HUES48 (cell line): ENCODE measurements around the gene LBHD1.
A peak's percentile ranks its signal among the peaks of the same experiment; 100 is the strongest.

Experiments used
- H3K27ac ChIP-seq: one replicate; pipeline ENCODE4 v1.7.0; 2013; ENCODE audit warnings: low read depth, low read length, inconsistent platforms
- H3K27me3 ChIP-seq: 2 replicates; pipeline ENCODE4 v1.6.1; 2013; ENCODE audit warnings: mild to moderate bottlenecking, low read length; ENCODE audit not compliant: control insufficient read depth, insufficient read depth
- H3K36me3 ChIP-seq: 2 replicates; pipeline ENCODE4 v1.6.1; 2013; ENCODE audit warnings: low read length; ENCODE audit not compliant: control insufficient read depth, insufficient read depth
- H3K4me1 ChIP-seq: 2 replicates; pipeline ENCODE4 v1.6.1; 2013; ENCODE audit warnings: mild to moderate bottlenecking, low read length; ENCODE audit not compliant: control insufficient read depth, insufficient read depth
- H3K4me3 ChIP-seq: 2 replicates; pipeline ENCODE4 v1.5.1; 2013; ENCODE audit warnings: mild to moderate bottlenecking, low read depth, low read length
- H3K9ac ChIP-seq: 2 replicates; pipeline ENCODE4 v1.6.1; 2013; ENCODE audit warnings: mild to moderate bottlenecking, low read depth, low read length, moderate library complexity
- H3K9me3 ChIP-seq: 2 replicates; pipeline ENCODE4 v1.6.1; 2013; ENCODE audit warnings: low read length; ENCODE audit not compliant: control insufficient read depth, insufficient read depth

Gene LBHD1

DNA sequence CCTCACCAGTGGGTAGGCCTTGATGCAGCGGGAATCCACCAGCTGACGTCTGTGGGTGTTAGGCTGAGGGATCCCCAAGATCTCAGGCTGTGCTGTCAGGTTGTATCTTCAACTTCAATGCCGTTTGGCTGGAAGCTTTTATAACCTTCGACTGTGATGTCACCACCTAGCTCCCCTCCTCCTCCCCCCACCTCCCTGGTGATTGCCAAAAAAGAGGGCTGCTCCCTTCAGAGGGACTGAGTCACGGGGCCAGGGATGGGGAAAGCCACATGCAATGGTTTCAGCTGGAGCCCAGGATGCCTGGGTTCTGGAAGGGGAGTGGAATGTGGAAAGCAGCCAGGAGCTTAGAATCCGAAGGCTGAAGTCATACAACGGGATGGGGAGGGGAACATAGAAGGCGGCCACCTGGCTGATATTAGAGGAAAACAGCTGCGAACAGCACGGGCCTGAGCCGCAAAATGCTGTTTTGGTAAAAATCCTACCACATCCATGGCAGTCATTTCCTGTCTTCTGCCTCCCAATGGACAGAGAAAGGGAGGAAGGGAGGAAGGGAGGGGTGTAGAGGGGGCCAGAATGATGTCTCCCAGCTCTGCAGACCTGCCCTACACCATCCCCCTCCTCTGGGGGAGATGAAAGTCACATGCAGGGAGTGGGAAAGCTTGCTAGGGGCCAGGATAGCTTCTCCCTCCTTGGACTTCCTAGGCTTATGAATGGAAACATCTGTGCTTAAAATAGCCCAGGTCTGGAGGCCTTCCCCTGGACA is 17.5 kb upstream of the LBHD1 start, which contains the start of gene LRRN4CL:
LRRN4CL (minus strand) TSS at position 110 of the 763 bp plus-strand sequence. CDS start 1,022 bp downstream, outside the sequence.
- H3K27me3 ChIP-seq = no peaks in the 10 kb centered on the region
- peaks cover 44% of the 10 kb centered on the region for H3K36me3 ChIP-seq
- H3K4me3 ChIP-seq = no peak within 1 kb of the TSS
- H3K9me3 ChIP-seq = no peaks in the 10 kb centered on the region
- H3K27ac ChIP-seq = no peak within 1 kb of the TSS
- no peak within 1 kb of the TSS for H3K9ac ChIP-seq
- no peaks in the 10 kb centered on the region for H3K4me1 ChIP-seq

DNA sequence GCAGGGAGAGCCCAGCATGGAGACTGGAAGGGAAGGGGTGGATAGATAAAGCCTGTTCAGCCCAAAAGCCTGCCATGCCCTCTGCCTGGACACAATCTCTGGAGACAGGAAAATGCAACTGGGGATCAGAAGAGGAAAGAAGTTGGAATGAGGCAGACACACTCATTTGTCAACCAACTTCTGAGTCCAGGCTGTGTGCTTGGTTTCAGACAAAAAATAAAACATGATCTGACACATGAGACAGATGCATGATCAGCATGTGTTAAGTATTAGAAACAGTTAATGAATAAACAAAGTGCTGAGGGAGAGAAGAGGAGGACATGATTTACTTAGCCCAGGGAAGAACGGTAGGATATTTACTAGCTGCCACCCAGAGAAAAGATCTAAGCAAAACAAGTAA is 16.4 kb upstream of the LBHD1 start:
- no peaks in the 10 kb centered on the region for H3K27me3 ChIP-seq
- H3K4me1 ChIP-seq = no peaks in the 10 kb centered on the region
- H3K9me3 ChIP-seq = no peaks in the 10 kb centered on the region
- H3K9ac ChIP-seq = no peak overlapping the region
- peaks cover 36% of the 10 kb centered on the region for H3K36me3 ChIP-seq
- no peak overlapping the region for H3K27ac ChIP-seq
- H3K4me3 ChIP-seq = no peak overlapping the region

DNA sequence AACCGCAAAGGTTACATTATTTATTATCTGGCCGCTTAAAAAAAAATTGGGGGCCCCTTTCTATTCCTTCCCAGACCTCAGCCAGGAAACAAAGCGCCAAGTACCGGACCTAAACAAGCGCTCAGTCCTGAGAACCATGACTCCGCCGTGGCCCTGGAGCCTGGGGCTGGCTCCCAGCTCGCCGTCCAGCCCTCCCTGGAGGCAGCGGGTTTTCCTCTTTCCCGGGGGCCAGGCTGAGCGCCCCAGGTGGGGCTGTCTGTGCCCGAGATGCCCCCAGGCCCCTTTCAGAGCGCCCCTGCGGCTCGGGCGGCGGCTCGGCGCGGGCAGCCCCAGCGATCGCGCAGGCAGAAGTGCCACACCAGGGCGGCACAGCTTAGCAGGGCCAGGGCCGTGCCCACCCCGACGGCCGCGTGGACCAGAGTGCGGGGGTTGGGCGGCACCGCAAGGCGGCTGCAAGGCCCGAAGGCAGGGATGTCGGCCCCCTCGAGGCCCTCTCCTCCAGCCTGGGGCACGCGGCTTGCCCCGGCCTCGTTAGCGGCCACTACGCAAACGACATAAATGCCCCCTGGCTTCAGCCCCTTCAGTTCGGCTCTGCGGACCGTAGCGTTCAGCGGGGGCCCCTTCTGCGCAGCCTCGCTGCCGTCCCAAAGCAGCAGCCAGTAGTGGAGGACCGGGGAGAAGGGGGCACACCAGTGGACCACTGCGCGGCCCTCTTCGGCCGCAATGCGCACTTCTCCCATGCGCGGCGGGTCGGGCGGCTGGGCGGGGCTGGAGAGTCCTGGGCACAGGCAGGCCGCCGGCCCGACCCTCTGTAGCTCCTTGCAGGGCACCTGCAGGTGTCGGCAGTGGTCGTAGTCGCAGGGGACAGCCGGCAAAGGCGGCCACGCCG is 15.7 kb upstream of the LBHD1 start:
- Histone ChIP-seq H3K4me3 (no peak overlapping the region), H3K9ac (no peak overlapping the region), H3K36me3 (peaks cover 29% of the 10 kb centered on the region), H3K4me1 (no peaks in the 10 kb centered on the region), H3K27ac (no peak overlapping the region), H3K9me3 (no peaks in the 10 kb centered on the region), H3K27me3 (no peaks in the 10 kb centered on the region)

DNA sequence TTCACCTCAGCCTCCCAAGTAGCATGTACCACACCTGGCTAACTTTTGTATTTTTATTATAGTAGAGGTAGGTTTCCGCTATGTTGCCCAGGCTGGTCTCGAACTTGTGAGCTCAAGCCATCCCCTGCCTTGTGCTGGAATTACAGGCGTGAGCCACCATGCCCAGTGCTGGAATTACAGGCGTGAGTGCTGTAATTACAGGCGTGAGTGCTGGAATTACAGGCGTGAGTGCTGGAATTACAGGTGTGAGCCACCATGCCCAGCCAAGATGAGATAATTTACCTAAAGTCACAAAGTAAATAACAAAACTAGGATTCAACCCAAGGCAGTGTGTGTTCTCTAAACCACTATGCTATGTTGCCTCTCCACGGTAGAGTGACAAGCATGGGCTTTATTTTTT is 10.5 kb upstream of the LBHD1 start:
- Histone ChIP-seq H3K4me1 (peaks cover 9% of the 10 kb centered on the region; the same call in 1 of the 2 replicates), H3K4me3 (no peak overlapping the region), H3K27me3 (no peaks in the 10 kb centered on the region), H3K9me3 (no peaks in the 10 kb centered on the region), H3K27ac (no peak overlapping the region), H3K36me3 (peaks cover 7% of the 10 kb centered on the region), H3K9ac (no peak overlapping the region)

DNA sequence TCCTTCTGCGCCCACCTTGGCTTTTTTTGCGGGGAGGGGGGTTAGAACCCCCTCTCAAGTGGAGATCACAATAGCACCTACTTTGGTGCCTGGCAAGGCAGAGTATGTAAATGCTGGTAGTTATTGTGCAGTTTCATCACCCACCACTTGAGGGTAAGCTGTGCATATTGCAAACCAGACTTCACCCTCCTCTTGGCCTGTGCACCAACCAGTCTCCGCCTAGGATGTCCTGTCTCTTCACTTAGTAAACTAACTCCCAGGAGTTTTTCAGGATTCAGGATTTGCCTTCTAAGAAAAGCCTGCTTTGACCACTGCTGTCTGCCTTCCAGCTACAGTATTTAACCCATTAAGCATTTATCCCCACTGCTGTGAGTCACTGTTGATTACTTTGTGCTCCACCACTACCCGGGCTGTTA is 8.8 kb upstream of the LBHD1 start:
- H3K9me3 ChIP-seq = no peaks in the 10 kb centered on the region
- H3K27ac ChIP-seq = no peak overlapping the region
- H3K9ac ChIP-seq = no peak overlapping the region
- H3K27me3 ChIP-seq = no peaks in the 10 kb centered on the region
- no peak overlapping the region for H3K4me3 ChIP-seq
- H3K36me3 ChIP-seq = peaks cover 21% of the 10 kb centered on the region
- peaks cover 9% of the 10 kb centered on the region; the same call in 1 of the 2 replicates for H3K4me1 ChIP-seq

DNA sequence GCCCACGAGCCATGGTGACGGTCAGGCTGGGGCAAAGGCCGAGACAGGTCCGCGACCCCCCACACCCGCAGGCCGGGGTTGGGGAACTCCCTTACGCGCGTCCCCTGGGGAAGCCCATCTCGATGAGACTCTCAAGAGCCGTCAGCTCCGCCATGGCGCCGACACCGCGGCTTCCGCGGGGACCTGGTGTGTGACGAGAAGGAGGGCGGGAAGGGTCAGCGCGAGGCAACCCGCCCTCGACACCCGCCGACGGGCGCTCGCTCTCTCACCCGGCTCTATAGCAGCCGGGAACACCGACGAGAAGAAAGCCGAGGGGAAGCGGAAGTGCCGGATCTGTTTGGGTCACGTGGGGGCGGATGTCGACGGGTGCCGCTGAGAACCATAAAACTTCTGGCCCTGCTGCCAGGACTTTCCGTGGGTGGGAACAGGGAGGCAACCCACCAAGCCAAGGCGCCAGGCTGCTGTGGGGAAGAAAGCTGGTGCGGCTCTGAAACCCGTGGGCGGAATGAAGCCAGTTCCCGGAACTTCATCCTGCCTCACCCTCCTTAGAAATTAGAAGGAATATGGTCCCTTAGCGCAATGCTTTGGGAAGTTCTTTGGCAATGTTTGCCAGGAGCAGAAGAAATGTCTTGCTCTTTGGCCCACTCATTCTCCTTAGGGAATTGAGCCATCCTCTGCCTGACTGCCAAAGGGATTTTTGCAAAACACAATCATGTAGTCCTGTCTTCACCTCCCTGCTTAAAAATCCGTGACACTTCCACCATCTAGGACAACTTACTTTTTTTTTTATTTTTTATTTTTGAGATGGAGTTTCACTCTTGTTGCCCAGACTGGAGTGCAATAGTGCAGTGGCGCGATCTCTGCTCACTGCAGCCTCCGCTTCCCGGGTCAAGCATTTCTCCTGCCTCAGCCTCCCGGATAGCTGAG is 7.0 kb upstream of the LBHD1 start, which contains the start of gene UBXN1:
UBXN1 (minus strand) TSS at position 304 of the 927 bp plus-strand sequence; CDS start at position 154, 150 bp downstream.
- H3K9me3 ChIP-seq = no peaks in the 10 kb centered on the region
- H3K9ac ChIP-seq = peak within 1 kb of the TSS; percentile 73
- peaks cover 29% of the 10 kb centered on the region for H3K36me3 ChIP-seq
- no peaks in the 10 kb centered on the region for H3K27me3 ChIP-seq
- H3K4me1 ChIP-seq = peaks cover 9% of the 10 kb centered on the region; the same call in 1 of the 2 replicates
- peak within 1 kb of the TSS; percentile 88 for H3K4me3 ChIP-seq
- peak within 1 kb of the TSS; percentile 73 for H3K27ac ChIP-seq

DNA sequence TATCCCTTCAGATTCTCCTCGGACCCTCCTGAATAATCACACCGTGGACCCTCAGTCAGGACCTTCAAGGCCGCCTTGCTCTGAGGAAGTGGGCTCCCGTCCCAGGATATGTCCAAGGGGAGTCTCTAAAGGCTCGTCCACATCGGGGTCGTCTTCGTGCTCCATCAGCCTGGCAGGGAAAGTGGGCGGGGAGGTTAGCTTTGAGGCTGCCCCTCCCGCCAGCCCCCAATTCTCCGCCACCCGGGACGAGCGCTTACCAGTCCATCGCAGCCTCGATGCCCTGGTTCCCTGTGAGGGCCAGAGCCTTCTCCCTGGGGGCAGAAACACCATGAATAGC is 6.3 kb upstream of the LBHD1 start:
- Histone ChIP-seq H3K4me3 (peak overlapping the region; percentile 88), H3K27me3 (no peaks in the 10 kb centered on the region), H3K9ac (peak overlapping the region; percentile 73), H3K9me3 (no peaks in the 10 kb centered on the region), H3K4me1 (peaks cover 9% of the 10 kb centered on the region; the same call in 1 of the 2 replicates), H3K27ac (peak overlapping the region; percentile 73), H3K36me3 (peaks cover 35% of the 10 kb centered on the region)

DNA sequence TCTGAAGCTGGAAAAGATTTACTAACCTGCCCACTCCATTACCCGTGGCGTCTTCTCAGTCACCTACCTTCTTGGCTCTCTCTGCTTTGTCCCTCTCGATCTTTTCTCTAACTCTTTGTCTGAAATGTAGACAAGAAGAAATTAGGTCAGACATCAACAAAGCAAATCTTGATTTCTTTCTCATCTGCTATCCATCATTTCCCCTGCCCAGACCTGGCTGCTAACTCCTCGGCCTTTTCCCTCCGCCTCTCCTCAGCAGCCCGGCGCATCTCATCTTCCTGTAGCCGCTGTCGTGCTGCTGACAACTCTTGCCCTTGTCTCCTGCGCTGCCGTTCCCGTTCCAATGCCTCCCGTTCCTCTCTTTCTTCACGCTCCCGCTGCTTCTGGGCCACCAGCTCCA is 5.6 kb upstream of the LBHD1 start:
- no peaks in the 10 kb centered on the region for H3K27me3 ChIP-seq
- peaks cover 41% of the 10 kb centered on the region for H3K36me3 ChIP-seq
- peak overlapping the region; percentile 88 for H3K4me3 ChIP-seq
- H3K9ac ChIP-seq = no peak overlapping the region
- H3K4me1 ChIP-seq = peaks cover 9% of the 10 kb centered on the region; the same call in 1 of the 2 replicates
- no peaks in the 10 kb centered on the region for H3K9me3 ChIP-seq
- no peak overlapping the region for H3K27ac ChIP-seq

DNA sequence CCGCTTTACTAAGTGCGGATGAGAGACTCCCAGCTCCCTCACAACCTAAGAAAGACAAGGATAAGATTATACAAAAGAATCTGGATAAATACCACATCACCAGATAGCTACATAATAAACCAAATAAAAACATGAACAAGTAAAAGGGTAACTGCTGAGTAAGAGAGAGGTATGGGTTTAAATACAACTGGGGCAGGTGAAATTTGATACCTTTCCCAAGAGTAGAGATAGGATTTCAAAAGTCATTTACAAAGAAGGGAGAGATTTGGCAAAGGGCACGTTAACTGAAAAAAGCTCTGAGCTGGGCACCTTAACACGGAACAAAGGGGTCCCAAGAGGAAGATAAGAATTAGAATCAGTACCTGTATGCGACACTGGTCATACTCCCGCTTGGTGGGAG is 5.1 kb upstream of the LBHD1 start:
- Histone ChIP-seq H3K4me1 (peaks cover 9% of the 10 kb centered on the region; the same call in 1 of the 2 replicates), H3K27ac (no peak overlapping the region), H3K4me3 (no peak overlapping the region), H3K9ac (no peak overlapping the region), H3K9me3 (no peaks in the 10 kb centered on the region), H3K36me3 (peaks cover 41% of the 10 kb centered on the region), H3K27me3 (no peaks in the 10 kb centered on the region)

DNA sequence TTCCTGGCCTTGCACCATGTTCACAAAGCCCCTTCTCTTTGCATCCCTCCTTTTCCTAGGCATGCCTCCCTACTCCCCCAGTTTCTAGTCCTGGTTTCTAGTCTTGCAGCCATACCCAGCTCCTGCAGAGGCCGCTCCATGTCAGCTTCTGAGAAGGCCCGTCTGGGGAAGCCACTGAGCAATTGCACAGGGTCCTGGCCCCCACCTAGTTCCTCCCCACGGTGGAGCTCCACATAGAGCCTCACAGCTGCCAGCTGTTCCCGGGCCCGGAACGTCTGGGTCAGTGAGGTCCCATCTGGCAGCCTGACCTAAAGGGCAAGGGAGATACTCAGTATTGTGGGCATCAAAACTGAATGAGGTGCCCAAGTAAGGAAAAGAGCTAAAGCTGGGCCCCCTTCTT is 4.6 kb upstream of the LBHD1 start:
- Histone ChIP-seq H3K4me1 (peaks cover 9% of the 10 kb centered on the region; the same call in 1 of the 2 replicates), H3K27ac (no peak overlapping the region), H3K9ac (no peak overlapping the region), H3K4me3 (no peak overlapping the region), H3K9me3 (no peaks in the 10 kb centered on the region), H3K36me3 (peaks cover 41% of the 10 kb centered on the region), H3K27me3 (no peaks in the 10 kb centered on the region)
